HepG2 (cell line): ENCODE measurements around the gene CR2. TPM values are rescaled to one million over a fixed set of nuclear protein-coding genes. Genes with fewer than 3 reads are reported as not detected.
A peak's percentile ranks its signal among the peaks of the same experiment; 100 is the strongest.

Source experiments
- ASH2L ChIP-seq: fragments of 300-600, 200-600 bp; sonication (generic); IDR thresholded peaks from 2 replicates; pipeline ENCODE4 v1.7.0; 2017; ENCODE audit warnings: low read depth, mild to moderate bottlenecking, moderate library complexity, mixed read lengths, low read length; ENCODE audit not compliant: insufficient read length
- CBX5 ChIP-seq: sonication (generic); formaldehyde crosslinking; IDR thresholded peaks from 2 replicates; pipeline ENCODE4 v1.4.0; 2020; ENCODE audit warnings: missing genetic modification reagents, borderline replicate concordance
- EED ChIP-seq: sonication (generic); formaldehyde crosslinking; IDR thresholded peaks from 2 replicates; pipeline ENCODE4 v1.5.0; 2020; ENCODE audit warnings: mild to moderate bottlenecking, missing genetic modification reagents
- FOXP1 ChIP-seq, 2 experiments: fragments of 450-650 bp in 1 of 2; IDR thresholded peaks; 2 replicates each; pipeline ENCODE4 v1.6.1; 2017 to 2018; ENCODE audit warnings: antibody characterized with exemption in 1 of 2
- GLI4 ChIP-seq: sonication (generic); formaldehyde crosslinking; IDR thresholded peaks from 2 replicates; pipeline ENCODE4 v1.5.1; 2020; ENCODE audit warnings: missing genetic modification reagents, mild to moderate bottlenecking, moderate library complexity, borderline replicate concordance
- HDAC1 ChIP-seq: sonication (generic); formaldehyde crosslinking; IDR thresholded peaks from 2 replicates; pipeline ENCODE4 v1.5.1; 2020; ENCODE audit warnings: mild to moderate bottlenecking, missing genetic modification reagents
- HIVEP1 ChIP-seq: sonication (generic); formaldehyde crosslinking; IDR thresholded peaks from 2 replicates; pipeline ENCODE4 v1.4.0; 2020; ENCODE audit warnings: mild to moderate bottlenecking, missing genetic modification reagents
- KDM4B ChIP-seq: sonication (generic); formaldehyde crosslinking; IDR thresholded peaks from 2 replicates; pipeline ENCODE4 v1.4.0; 2020; ENCODE audit warnings: missing genetic modification reagents
- MAZ ChIP-seq, 2 experiments: sonication (generic) in 1 of 2; formaldehyde crosslinking in 1 of 2; IDR thresholded peaks; 2 replicates each; pipeline versions ENCODE4 v1.5.0 to v1.6.1; 2012 to 2020; ENCODE audit warnings: low read depth in 2 of 2, mild to moderate bottlenecking in 2 of 2, borderline replicate concordance in 1 of 2, improper control_type of control experiment in 1 of 2, low read length in 1 of 2, missing genetic modification reagents in 1 of 2, moderate library complexity in 1 of 2
- MEIS2 ChIP-seq: sonication (generic); formaldehyde crosslinking; IDR thresholded peaks from 2 replicates; pipeline ENCODE4 v1.9.0; 2021; ENCODE audit warnings: mild to moderate bottlenecking, missing genetic modification reagents
- MLX ChIP-seq: IDR thresholded peaks from 2 replicates; pipeline ENCODE4 v1.6.1; 2016
- MTF2 ChIP-seq: sonication (generic); formaldehyde crosslinking; IDR thresholded peaks from 2 replicates; pipeline ENCODE4 v1.5.0; 2020; ENCODE audit warnings: missing genetic modification reagents, borderline replicate concordance
- PHF20 ChIP-seq: sonication (generic); formaldehyde crosslinking; IDR thresholded peaks from 2 replicates; pipeline ENCODE4 v1.5.0; 2020; ENCODE audit warnings: mild to moderate bottlenecking, missing genetic modification reagents
- RAD51 ChIP-seq: fragments of 450-650 bp; IDR thresholded peaks from 2 replicates; pipeline ENCODE4 v1.6.1; 2016; ENCODE audit warnings: borderline replicate concordance
- RFXANK ChIP-seq: IDR thresholded peaks from 2 replicates; pipeline ENCODE4 v1.6.1; 2016
- SP140L ChIP-seq: sonication (generic); formaldehyde crosslinking; IDR thresholded peaks from 2 replicates; pipeline ENCODE4 v1.4.0; 2020; ENCODE audit warnings: missing genetic modification reagents, borderline replicate concordance
- ZBTB2 ChIP-seq: sonication (generic); formaldehyde crosslinking; IDR thresholded peaks from 2 replicates; pipeline ENCODE4 v1.8.0; 2022; ENCODE audit warnings: low read depth, missing genetic modification reagents
- ZNF292 ChIP-seq: sonication (generic); formaldehyde crosslinking; IDR thresholded peaks from 2 replicates; pipeline ENCODE4 v1.8.1; 2022; ENCODE audit warnings: mild to moderate bottlenecking, low read depth, missing genetic modification reagents, borderline replicate concordance
- ZNF414 ChIP-seq: sonication (generic); formaldehyde crosslinking; IDR thresholded peaks from 2 replicates; pipeline ENCODE4 v1.5.0; 2020; ENCODE audit warnings: missing genetic modification reagents
- ZSCAN29 ChIP-seq: sonication (generic); formaldehyde crosslinking; conservative IDR thresholded peaks from 2 replicates; pipeline ENCODE4 v1.4.0; 2020; ENCODE audit warnings: mild to moderate bottlenecking, missing genetic modification reagents
- polyA plus RNA-seq, 8 experiments: library from polyadenylated mRNA; depleted of rRNA in 3 of 8; stranded (reverse) in 7 of 8; unstranded in 1 of 8; fragments of >200 nt; fragmentation: Illumina TruSeq in 4 of 8; extraction: Trizol in 4 of 8; gene quantifications; 2 replicates each; pipeline versions ENCODE4 v1.2.1 to v1.2.3, GENCODE V29; 2011 to 2016; ENCODE audit warnings: low read depth in 4 of 8, missing spikeins in 1 of 8, mixed read lengths in 1 of 8; ENCODE audit not compliant: insufficient read depth in 1 of 8
- total RNA-seq, 5 experiments: library from RNA; depleted of rRNA; stranded (reverse); fragments of >200 nt; fragmentation: Illumina TruSeq; extraction: Trizol; gene quantifications; 2 replicates each; pipeline ENCODE4 v1.2.3, GENCODE V29; 2016; ENCODE audit warnings: low read depth in 1 of 5
- TF ChIP-seq, protein P1 (sequence below): sonication (generic); formaldehyde crosslinking; IDR thresholded peaks from 2 replicates; pipeline ENCODE4 v1.9.0; 2021; ENCODE audit warnings: missing genetic modification reagents, mild to moderate bottlenecking, borderline replicate concordance
- TF ChIP-seq, protein P2 (sequence below): sonication (generic); formaldehyde crosslinking; IDR thresholded peaks from 2 replicates; pipeline ENCODE4 v1.8.0; 2022; ENCODE audit warnings: missing genetic modification reagents, low read depth, mild to moderate bottlenecking, borderline replicate concordance
- TF ChIP-seq, protein P3 (sequence below): sonication (generic); formaldehyde crosslinking; IDR thresholded peaks from 2 replicates; pipeline ENCODE4 v1.4.0; 2020; ENCODE audit warnings: missing genetic modification reagents

CR2 gene
- total and polyA plus RNA-seq, 2 of the 13 experiments (the other 11 are each of a cell fraction or from before 2014, with no cell fraction given): not detected

DNA sequence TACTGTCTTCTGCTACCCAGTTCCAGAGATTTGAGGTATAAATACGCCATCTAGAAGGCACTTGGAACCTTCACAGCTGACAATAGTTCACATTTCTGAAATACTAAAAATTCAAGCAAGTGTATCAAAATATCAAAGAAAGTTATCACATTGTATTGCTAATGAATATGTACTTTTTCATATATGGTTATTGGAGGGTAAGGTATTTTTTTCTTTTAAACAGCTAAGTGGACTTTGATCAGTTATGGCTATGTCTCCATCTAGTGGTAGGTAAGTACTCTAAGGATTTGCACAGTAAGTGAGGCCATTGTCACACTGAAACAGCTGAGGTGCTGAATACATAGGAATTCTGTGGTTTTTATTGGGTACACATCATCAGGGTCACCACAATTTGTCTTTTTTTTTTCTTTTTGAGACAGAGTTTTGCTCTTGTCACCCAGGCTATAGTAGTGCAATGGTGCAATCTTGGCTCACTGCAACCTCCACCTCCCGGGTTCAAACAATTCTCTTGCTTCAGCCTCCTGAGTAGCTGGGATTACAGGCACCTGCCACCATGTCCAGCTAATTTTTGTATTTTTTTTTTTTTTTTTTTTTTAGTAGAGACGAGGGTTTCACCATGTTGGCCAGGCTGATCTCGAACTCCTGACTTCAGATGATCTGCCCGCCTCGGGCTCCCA, 49.1 kb upstream of the CR2 start (continued):
- no peak for TF ChIP-seq KDM4B
- no peak for TF ChIP-seq SP140L (CRISPR knock-in tag)
- no peak for TF ChIP-seq RAD51
- TF ChIP-seq MLX (CRISPR knock-in tag): no peak
- no peak for TF ChIP-seq MEIS2
- no peak for TF ChIP-seq FOXP1 (IDR thresholded peaks at IDR 0.05)
- TF ChIP-seq FOXP1 (CRISPR knock-in tag; IDR thresholded peaks at IDR 0.05): no peak
- no peak for TF ChIP-seq MTF2
- no peak for TF ChIP-seq ZSCAN29
- TF ChIP-seq GLI4 (CRISPR knock-in tag): no peak
- no peak for TF ChIP-seq PHF20
- no peak for TF ChIP-seq HIVEP1
- no peak for TF ChIP-seq CBX5 (CRISPR knock-in tag)
- no peak for TF ChIP-seq ZBTB2
- TF ChIP-seq ASH2L: peak; percentile 29
- TF ChIP-seq ZNF292 (CRISPR knock-in tag): no peak
- no peak for TF ChIP-seq RFXANK
- TF ChIP-seq ZNF414 (CRISPR knock-in tag): no peak
- no peak for TF ChIP-seq MAZ (IDR thresholded peaks at IDR 0.05; ENCODE audit: borderline replicate concordance, low read depth, low read length)
- TF ChIP-seq MAZ (CRISPR knock-in tag; IDR thresholded peaks at IDR 0.05; ENCODE audit: low read depth): no peak
- TF ChIP-seq HDAC1: no peak
- TF ChIP-seq, protein P1, sequence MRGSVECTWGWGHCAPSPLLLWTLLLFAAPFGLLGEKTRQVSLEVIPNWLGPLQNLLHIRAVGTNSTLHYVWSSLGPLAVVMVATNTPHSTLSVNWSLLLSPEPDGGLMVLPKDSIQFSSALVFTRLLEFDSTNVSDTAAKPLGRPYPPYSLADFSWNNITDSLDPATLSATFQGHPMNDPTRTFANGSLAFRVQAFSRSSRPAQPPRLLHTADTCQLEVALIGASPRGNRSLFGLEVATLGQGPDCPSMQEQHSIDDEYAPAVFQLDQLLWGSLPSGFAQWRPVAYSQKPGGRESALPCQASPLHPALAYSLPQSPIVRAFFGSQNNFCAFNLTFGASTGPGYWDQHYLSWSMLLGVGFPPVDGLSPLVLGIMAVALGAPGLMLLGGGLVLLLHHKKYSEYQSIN (CRISPR knock-in tag): no peak
- TF ChIP-seq, protein P2, sequence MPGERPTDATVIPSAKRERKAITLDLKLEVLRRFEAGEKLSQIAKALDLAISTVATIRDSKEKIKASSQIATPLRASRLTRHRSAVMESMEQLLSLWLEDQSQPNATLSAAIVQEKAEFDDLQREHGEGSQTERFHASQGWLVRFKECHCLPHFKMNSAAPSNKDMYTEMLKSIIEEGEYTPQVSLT: no peak
- no peak for TF ChIP-seq EED (CRISPR knock-in tag)
- TF ChIP-seq, protein P3, sequence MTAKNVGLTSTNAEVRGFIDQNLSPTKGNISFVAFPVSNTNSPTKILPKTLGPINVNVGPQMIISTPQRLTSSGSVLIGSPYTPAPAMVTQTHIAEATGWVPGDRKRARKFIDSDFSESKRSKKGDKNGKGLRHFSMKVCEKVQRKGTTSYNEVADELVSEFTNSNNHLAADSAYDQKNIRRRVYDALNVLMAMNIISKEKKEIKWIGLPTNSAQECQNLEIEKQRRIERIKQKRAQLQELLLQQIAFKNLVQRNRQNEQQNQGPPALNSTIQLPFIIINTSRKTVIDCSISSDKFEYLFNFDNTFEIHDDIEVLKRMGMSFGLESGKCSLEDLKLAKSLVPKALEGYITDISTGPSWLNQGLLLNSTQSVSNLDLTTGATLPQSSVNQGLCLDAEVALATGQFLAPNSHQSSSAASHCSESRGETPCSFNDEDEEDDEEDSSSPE (CRISPR knock-in tag): no peak
